ENCODE data around the gene SLC25A39.
"Not testable (repeated sequence)": the region's sequence is repeated elsewhere in the genome, so short reads cannot be mapped to it uniquely, and the experiment has no call there.

SLC25A39 gene

GRCh38 chr17:44353672-44354331, 29.2 kb upstream of the SLC25A39 start:
- DNase-seq, result no peak

GRCh38 chr17:44352828-44353671, 28.4 kb upstream of the SLC25A39 start:
- no peak for DNase-seq

GRCh38 chr17:44351961-44352827, 27.6 kb upstream of the SLC25A39 start:
- DNase-seq, result no peak

- DNase-seq, result no peak
These were observed 26.8 kb upstream of the SLC25A39 start for GRCh38 chr17:44351464-44351863.

- DNase-seq, result peak; percentile 66
These were observed 26.2 kb upstream of the SLC25A39 start for GRCh38 chr17:44350733-44351226.

- no peak for DNase-seq
These were observed 25.0 kb upstream of the SLC25A39 start for GRCh38 chr17:44349553-44350070.

GRCh38 chr17:44348988-44349364, 24.4 kb upstream of the SLC25A39 start:
- DNase-seq, result no peak

- no peak for DNase-seq
These were observed 23.8 kb upstream of the SLC25A39 start for GRCh38 chr17:44348234-44348987.

GRCh38 chr17:44347206-44348055, 22.8 kb upstream of the SLC25A39 start:
- DNase-seq, result not testable (repeated sequence)

- DNase-seq, result no peak
These were observed 21.6 kb upstream of the SLC25A39 start for GRCh38 chr17:44346064-44346844.

GRCh38 chr17:44345454-44346026, 20.9 kb upstream of the SLC25A39 start:
- no peak for DNase-seq

GRCh38 chr17:44344939-44345453, 20.4 kb upstream of the SLC25A39 start, which contains the start of gene GRN:
Gene GRN, plus strand, starts transcription at chr17:44345302. Its CDS starts 3,863 bp downstream, at chr17:44349165.
- peak; percentile 74 for DNase-seq

GRCh38 chr17:44343510-44344209, 19.0 kb upstream of the SLC25A39 start:
- DNase-seq, result no peak

GRCh38 chr17:44340553-44340952, 15.9 kb upstream of the SLC25A39 start:
- DNase-seq, result not testable (repeated sequence)

- no peak for DNase-seq
These were observed 14.1 kb upstream of the SLC25A39 start for GRCh38 chr17:44338702-44339101.

- DNase-seq, result no peak
These were observed 11.3 kb upstream of the SLC25A39 start for GRCh38 chr17:44335968-44336367.

GRCh38 chr17:44335564-44335963, 10.9 kb upstream of the SLC25A39 start:
- no peak for DNase-seq

GRCh38 chr17:44334727-44335126, 10.1 kb upstream of the SLC25A39 start:
- no peak for DNase-seq

- DNase-seq, result no peak
These were observed 9.7 kb upstream of the SLC25A39 start for GRCh38 chr17:44334315-44334714.
